ENCODE results near the gene NOP14. TPM values are rescaled to one million over a fixed set of nuclear protein-coding genes. Genes with fewer than 3 reads are reported as not detected.
"Not testable (repeated sequence)": the region's sequence is repeated elsewhere in the genome, so short reads cannot be mapped to it uniquely, and the experiment has no call there.

The NOP14 gene
- total and polyA plus RNA-seq, 2 experiments from 2014 or later = 29.9 to 38.7 TPM

GRCh38 chr4:2958446-2958845 lies 4.8 kb downstream of the NOP14 start (continued):
- no peak for TF ChIP-seq NANOG (IDR thresholded peaks at IDR 0.05; ENCODE audit: borderline replicate concordance)
- no peak for TF ChIP-seq ETS1 (IDR thresholded peaks at IDR 0.05)

- not testable (repeated sequence) for H3K4me3 Mint-ChIP-seq; H3K27ac ChIP-seq (ENCODE audit: low read depth); H3K4me1 Mint-ChIP-seq; ATAC-seq; H3K27ac Mint-ChIP-seq; H3K27me3 ChIP-seq (ENCODE audit: insufficient read depth); H2AFZ ChIP-seq; DNase-seq (ENCODE audit: low spot score); H3K4me2 ChIP-seq; H3K4me1 ChIP-seq (ENCODE audit: insufficient read depth)
- H4K20me1 ChIP-seq (replicated peaks; ENCODE audit: insufficient read depth) = peaks cover 12% of the 10 kb centered on the region
- Mint-ChIP-seq H3K27me3 (ENCODE audit: insufficient read depth, low read depth, poor library complexity) (peaks cover 24% of the 10 kb centered on the region), H3K36me3 (ENCODE audit: low read depth) (peaks cover 98% of the 10 kb centered on the region), H3K9me3 (peaks cover 43% of the 10 kb centered on the region)
- 0 out of 2 replicates have a peak, but pooled peaks cover 12% of the 10 kb centered on the region for H3K9me2 ChIP-seq (ENCODE audit: insufficient read depth)
- 0 out of 2 replicates have a peak overlapping the region, but pooled peaks have one; percentile 28 for H3K4me3 ChIP-seq
- H3K79me2 ChIP-seq (replicated peaks; ENCODE audit: insufficient read depth) = peaks cover 52% of the 10 kb centered on the region
- peak in 1 of 2 experiments; percentile 57 for TF ChIP-seq CTCF (conservative IDR thresholded peaks at IDR 0.05; ENCODE audit: low read depth in 2 of 2)
- peaks cover 21% of the 10 kb centered on the region for H3F3A ChIP-seq (replicated peaks; ENCODE audit: low read depth)
- peaks cover 64% of the 10 kb centered on the region for H3K36me3 ChIP-seq (ENCODE audit: insufficient read depth)
Measured at GRCh38 chr4:2955186-2956044, 7.8 kb downstream of the NOP14 start.

- ATAC-seq = peak; percentile 86
- DNase-seq (ENCODE audit: low spot score) = peak; percentile 77
- no peak for TF ChIP-seq EZH2phosphoT487 (IDR thresholded peaks at IDR 0.05; ENCODE audit: unreplicated experiment)
- TF ChIP-seq CTCF (conservative IDR thresholded peaks at IDR 0.05; ENCODE audit: low read depth in 2 of 2) = peak; percentile 32 to 89
- no peak for TF ChIP-seq ETS1 (IDR thresholded peaks at IDR 0.05)
Measured at GRCh38 chr4:2954358-2955185, 8.6 kb downstream of the NOP14 start.

More at GRCh38 chr4:2954358-2955185, 8.6 kb downstream of the NOP14 start:
- Histone ChIP-seq H4K20me1 (replicated peaks; ENCODE audit: insufficient read depth) (peaks cover 8% of the 10 kb centered on the region), H3K36me3 (ENCODE audit: insufficient read depth) (peaks cover 72% of the 10 kb centered on the region), H3K27me3 (ENCODE audit: insufficient read depth) (0 out of 2 replicates have a peak, but pooled peaks cover 3% of the 10 kb centered on the region), H2AFZ (no peak overlapping the region), H3K79me2 (replicated peaks; ENCODE audit: insufficient read depth) (peaks cover 44% of the 10 kb centered on the region), H3K4me1 (ENCODE audit: insufficient read depth) (no peaks in the 10 kb centered on the region), H3F3A (replicated peaks; ENCODE audit: low read depth) (peaks cover 18% of the 10 kb centered on the region), H3K9me2 (ENCODE audit: insufficient read depth) (0 out of 2 replicates have a peak, but pooled peaks cover 12% of the 10 kb centered on the region), H3K4me3 (no peak overlapping the region), H3K27ac (ENCODE audit: low read depth) (no peak overlapping the region), H3K4me2 (no peak overlapping the region)
- Mint-ChIP-seq H3K27ac (no peak overlapping the region), H3K4me3 (no peak overlapping the region), H3K4me1 (no peaks in the 10 kb centered on the region), H3K36me3 (ENCODE audit: low read depth) (peaks cover 98% of the 10 kb centered on the region), H3K27me3 (ENCODE audit: insufficient read depth, low read depth, poor library complexity) (peaks cover 25% of the 10 kb centered on the region), H3K9me3 (peaks cover 43% of the 10 kb centered on the region)

All from GM23338 (cell line).